Heart left ventricle (tissue), 13 donors: ENCODE measurements around the gene CD47.

Source experiments
- POLR2A ChIP-seq, 2 donors: fragments of 450-650 bp; IDR thresholded peaks; one replicate each; pipeline ENCODE4 v1.6.1; 2017; ENCODE audit warnings: antibody characterized with exemption in 2 of 2, mild to moderate bottlenecking in 2 of 2, moderate library complexity in 2 of 2
- TF ChIP-seq, protein P1 (sequence below), 12 donors: fragments of 200-600 bp; sonication (generic) in 4 of 12; IDR thresholded peaks; one replicate each; pipeline versions ENCODE4 v1.5.0 to v1.8.0; 2018 to 2022; ENCODE audit warnings: antibody characterized with exemption in 12 of 12, mild to moderate bottlenecking in 5 of 12
- donor health status: ischemic (EF 13 %, LVEDD 7.1; RV severe dilation, severe dysfunction).
- donor health status: DM: no; HTN: yes; CAD: no.
- donor health status: DM: no; HTN: no; CAD: no.
- donor health status: ischemic (EF 25% LVEDD 6.9; RV normal size, moderate dysfunction).
- donor health status: ischemic (EF 25% LVEDD 5.7; RV mildly dilated, moderate dysfunction).
- donor health status: ischemic (EF 35%, LVEDD 5.7; RV mildly dilated, moderate dysfunction).
- donor health status: nonischemic (EF 11% LVEDD 7.7; RV severe dilation, severe dysfunction).
- donor health status: DM: yes; HTN: yes; CAD: no.
- donor health status: PGD.
- donor health status: ischemic (EF 29% LVEDD 5.4; RV normal size, mild dysfunction).
- donor health status: nonischemic (EF 23%, LVEDD 6.1; RV moderate dilation, normal function).

DNA sequence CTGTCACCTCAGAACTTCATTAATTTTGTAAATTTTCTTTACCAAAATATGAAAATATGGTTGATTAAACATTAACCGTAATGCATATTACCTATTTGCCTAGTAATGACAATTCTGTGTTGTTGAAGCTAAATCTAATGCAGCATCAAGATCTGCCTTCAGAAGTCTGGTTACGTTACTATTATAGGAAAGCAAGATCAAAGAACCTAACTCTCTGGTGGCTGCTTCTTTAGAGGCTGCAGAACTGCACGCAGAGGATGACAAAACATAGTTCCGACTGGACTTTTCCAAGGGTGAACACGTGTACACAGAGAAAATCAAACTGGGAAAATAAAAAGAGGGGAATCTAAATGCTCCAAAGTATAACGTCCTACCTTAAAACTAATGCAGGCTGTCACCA lies 20.5 kb downstream of the CD47 start:
- TF ChIP-seq, protein P1, sequence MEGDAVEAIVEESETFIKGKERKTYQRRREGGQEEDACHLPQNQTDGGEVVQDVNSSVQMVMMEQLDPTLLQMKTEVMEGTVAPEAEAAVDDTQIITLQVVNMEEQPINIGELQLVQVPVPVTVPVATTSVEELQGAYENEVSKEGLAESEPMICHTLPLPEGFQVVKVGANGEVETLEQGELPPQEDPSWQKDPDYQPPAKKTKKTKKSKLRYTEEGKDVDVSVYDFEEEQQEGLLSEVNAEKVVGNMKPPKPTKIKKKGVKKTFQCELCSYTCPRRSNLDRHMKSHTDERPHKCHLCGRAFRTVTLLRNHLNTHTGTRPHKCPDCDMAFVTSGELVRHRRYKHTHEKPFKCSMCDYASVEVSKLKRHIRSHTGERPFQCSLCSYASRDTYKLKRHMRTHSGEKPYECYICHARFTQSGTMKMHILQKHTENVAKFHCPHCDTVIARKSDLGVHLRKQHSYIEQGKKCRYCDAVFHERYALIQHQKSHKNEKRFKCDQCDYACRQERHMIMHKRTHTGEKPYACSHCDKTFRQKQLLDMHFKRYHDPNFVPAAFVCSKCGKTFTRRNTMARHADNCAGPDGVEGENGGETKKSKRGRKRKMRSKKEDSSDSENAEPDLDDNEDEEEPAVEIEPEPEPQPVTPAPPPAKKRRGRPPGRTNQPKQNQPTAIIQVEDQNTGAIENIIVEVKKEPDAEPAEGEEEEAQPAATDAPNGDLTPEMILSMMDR (IDR thresholded peaks at IDR 0.05), result no peak
- no peak for TF ChIP-seq POLR2A (IDR thresholded peaks at IDR 0.05)
